OCI-LY1 (cell line): ENCODE measurements around the gene FBXW7.
A peak's percentile ranks its signal among the peaks of the same experiment; 100 is the strongest.

Experiments used
- H2AFZ ChIP-seq: fragments of 200-600 bp; sonication (generic), shearing (Covaris generic); 2 replicates; pipeline ENCODE4 v1.6.0; 2014; ENCODE audit warnings: antibody characterized with exemption, mild to moderate bottlenecking, low read length
- H3F3A ChIP-seq: fragments of 200-600 bp; sonication (generic), shearing (Covaris generic); 2 replicates; pipeline ENCODE4 v1.6.0; 2014; ENCODE audit warnings: mild to moderate bottlenecking, antibody characterized with exemption, low read length, moderate library complexity; ENCODE audit not compliant: insufficient read depth
- H3K27ac ChIP-seq: fragments of 200-600 bp; sonication (generic); 2 replicates; pipeline ENCODE4 v1.5.1; 2014; ENCODE audit warnings: low read length, mixed run types, mild to moderate bottlenecking, low read depth; ENCODE audit not compliant: poor library complexity, severe bottlenecking
- H3K27me3 ChIP-seq: fragments of 200-600 bp; sonication (generic); 2 replicates; pipeline ENCODE4 v1.6.0; 2014; ENCODE audit warnings: antibody characterized with exemption, mild to moderate bottlenecking, low read length, moderate library complexity; ENCODE audit not compliant: insufficient read depth
- H3K36me3 ChIP-seq: fragments of 200-600 bp; sonication (generic); 2 replicates; pipeline ENCODE4 v1.6.1; 2014; ENCODE audit warnings: mild to moderate bottlenecking, antibody characterized with exemption, low read length, moderate library complexity, mixed read lengths; ENCODE audit not compliant: insufficient read depth
- H3K4me1 ChIP-seq: fragments of 200-600 bp; sonication (generic); 2 replicates; pipeline ENCODE4 v1.5.1; 2014; ENCODE audit warnings: mild to moderate bottlenecking, low read length, moderate library complexity; ENCODE audit not compliant: insufficient read depth, severe bottlenecking
- H3K4me2 ChIP-seq: fragments of 200-600 bp; sonication (generic), shearing (Covaris generic); 2 replicates; pipeline ENCODE4 v1.6.1; 2014; ENCODE audit warnings: low read length
- H3K4me3 ChIP-seq: fragments of 200-600 bp; sonication (generic); 2 replicates; pipeline ENCODE4 v1.5.1; 2014; ENCODE audit warnings: low read length, low read depth, mild to moderate bottlenecking, mixed read lengths; ENCODE audit not compliant: poor library complexity, severe bottlenecking
- H3K79me2 ChIP-seq: fragments of 200-600 bp; shearing (Covaris generic); 2 replicates; pipeline ENCODE4 v1.6.1; 2016; ENCODE audit warnings: mixed run types, low read length, mixed read lengths; ENCODE audit not compliant: insufficient read depth
- H3K9ac ChIP-seq: fragments of 200-600 bp; sonication (generic), shearing (Covaris generic); 2 replicates; pipeline ENCODE4 v1.6.1; 2014; ENCODE audit warnings: mild to moderate bottlenecking, low read length, mixed read lengths
- H3K9me2 ChIP-seq: fragments of 200-600 bp; sonication (generic), shearing (Covaris generic); 2 replicates; pipeline ENCODE4 v1.6.1; 2014; ENCODE audit warnings: low read depth, mild to moderate bottlenecking, low read length, mixed read lengths
- H3K9me3 ChIP-seq: fragments of 200-600 bp; shearing (Covaris generic); 2 replicates; pipeline ENCODE4 v1.6.1; 2014; ENCODE audit warnings: low read length, mixed read lengths
- H4K20me1 ChIP-seq: fragments of 200-600 bp; sonication (generic), shearing (Covaris generic); 2 replicates; pipeline ENCODE4 v1.6.0; 2016; ENCODE audit warnings: mild to moderate bottlenecking, low read length; ENCODE audit not compliant: insufficient read depth
- CTCF ChIP-seq: fragments of 200-600 bp; sonication (generic), shearing (Covaris generic); IDR thresholded peaks from 2 replicates; pipeline ENCODE4 v1.5.1; 2017; ENCODE audit warnings: mild to moderate bottlenecking, antibody characterized with exemption, low read length, moderate library complexity, mixed read lengths
- EZH2 ChIP-seq: fragments of 200-600 bp; sonication (generic), shearing (Covaris generic); IDR thresholded peaks from 2 replicates; pipeline ENCODE4 v1.8.0; 2017; ENCODE audit warnings: borderline replicate concordance, mixed run types, mild to moderate bottlenecking, antibody characterized with exemption, low read length, moderate library complexity, mixed read lengths

FBXW7 gene

GRCh38 chr4:152531479-152531878, 4.4 kb downstream of the FBXW7 start:
- Histone ChIP-seq H3K4me1 (peaks cover 58% of the 10 kb centered on the region), H3F3A (no peaks in the 10 kb centered on the region), H2AFZ (no peak overlapping the region), H3K9me3 (no peaks in the 10 kb centered on the region), H3K79me2 (peaks cover 92% of the 10 kb centered on the region), H3K9me2 (no peaks in the 10 kb centered on the region), H3K36me3 (peaks cover 36% of the 10 kb centered on the region), H4K20me1 (no peaks in the 10 kb centered on the region), H3K27ac (peak overlapping the region; percentile 16), H3K4me3 (no peak overlapping the region), H3K4me2 (peak overlapping the region; percentile 67), H3K27me3 (no peaks in the 10 kb centered on the region), H3K9ac (no peak overlapping the region)
- no peak for TF ChIP-seq CTCF
- no peak for TF ChIP-seq EZH2

- Histone ChIP-seq H3F3A (no peaks in the 10 kb centered on the region), H4K20me1 (no peaks in the 10 kb centered on the region), H3K4me2 (peak overlapping the region; percentile 67; the same call in 1 of the 2 replicates), H3K27me3 (no peaks in the 10 kb centered on the region), H3K4me1 (peaks cover 58% of the 10 kb centered on the region), H3K9me3 (no peaks in the 10 kb centered on the region), H3K79me2 (peaks cover 100% of the 10 kb centered on the region), H3K36me3 (peaks cover 43% of the 10 kb centered on the region), H2AFZ (no peak overlapping the region), H3K27ac (peak overlapping the region; percentile 16), H3K9me2 (no peaks in the 10 kb centered on the region), H3K9ac (no peak overlapping the region; the same call in 1 of the 2 replicates), H3K4me3 (peak overlapping the region; percentile 12)
- TF ChIP-seq CTCF = no peak
- TF ChIP-seq EZH2 = no peak
Measured at GRCh38 chr4:152530600-152530999, 5.3 kb downstream of the FBXW7 start.

- peaks cover 100% of the 10 kb centered on the region for H3K79me2 ChIP-seq
- H3K4me2 ChIP-seq = no peak overlapping the region; the same call in 1 of the 2 replicates
- H3K4me1 ChIP-seq = peaks cover 65% of the 10 kb centered on the region
Measured at GRCh38 chr4:152529880-152530279, 6.0 kb downstream of the FBXW7 start.

More at GRCh38 chr4:152529880-152530279, 6.0 kb downstream of the FBXW7 start:
- Histone ChIP-seq H3K9me3 (no peaks in the 10 kb centered on the region), H3K4me3 (no peak overlapping the region), H3K9ac (no peak overlapping the region), H3K27me3 (no peaks in the 10 kb centered on the region), H3F3A (no peaks in the 10 kb centered on the region), H3K9me2 (no peaks in the 10 kb centered on the region), H4K20me1 (no peaks in the 10 kb centered on the region), H2AFZ (no peak overlapping the region), H3K27ac (no peak overlapping the region), H3K36me3 (peaks cover 47% of the 10 kb centered on the region)
- TF ChIP-seq EZH2 (no peak), CTCF (no peak)
